ENCODE measurements around the gene AP4S1.

DNA sequence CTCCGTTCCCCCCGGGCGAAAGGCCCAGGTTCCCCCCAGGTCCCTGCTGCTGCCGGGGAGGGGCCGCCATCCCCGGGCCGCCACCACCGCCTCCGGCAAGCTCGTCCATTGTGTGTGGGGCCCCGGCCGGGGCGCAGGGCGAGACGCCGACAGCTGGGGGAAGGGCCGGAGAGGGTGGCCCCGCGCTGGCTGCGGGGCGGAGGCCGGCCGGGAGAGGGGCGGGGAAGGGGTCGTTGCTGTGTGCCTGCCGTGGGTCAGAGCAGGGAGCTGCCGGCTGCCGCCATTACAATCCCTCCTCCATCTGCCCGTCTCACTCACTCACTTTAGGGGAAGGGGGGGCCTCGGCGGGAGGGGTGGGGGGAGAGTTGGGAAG lies 614 bp downstream of the AP4S1 start, which contains the start of gene STRN3:
- no peak for TF ChIP-seq CTCF (IDR thresholded peaks at IDR 0.05; ENCODE audit: insufficient read depth, low read length, poor library complexity, severe bottlenecking)
- TF ChIP-seq EZH2phosphoT487 (conservative IDR thresholded peaks at IDR 0.05; ENCODE audit: low read length) = no peak

Data from SU-DHL-6 (cell line).